ENCODE results near the gene ST3GAL6.

The ST3GAL6 gene

GRCh38 chr3:98796334-98796733 lies 33.2 kb downstream of the ST3GAL6 start:
- no peak overlapping the region for H3K4me3 ChIP-seq (replicated peaks; ENCODE audit: insufficient read depth, low read length)
- TF ChIP-seq POLR2AphosphoS5 (IDR thresholded peaks at IDR 0.05; ENCODE audit: low read depth) = no peak
- TF ChIP-seq GABPA (IDR thresholded peaks at IDR 0.05; ENCODE audit: low read depth) = no peak
- TF ChIP-seq REST (IDR thresholded peaks at IDR 0.05; ENCODE audit: insufficient replicate concordance, low read depth) = no peak
- TF ChIP-seq, protein P1, sequence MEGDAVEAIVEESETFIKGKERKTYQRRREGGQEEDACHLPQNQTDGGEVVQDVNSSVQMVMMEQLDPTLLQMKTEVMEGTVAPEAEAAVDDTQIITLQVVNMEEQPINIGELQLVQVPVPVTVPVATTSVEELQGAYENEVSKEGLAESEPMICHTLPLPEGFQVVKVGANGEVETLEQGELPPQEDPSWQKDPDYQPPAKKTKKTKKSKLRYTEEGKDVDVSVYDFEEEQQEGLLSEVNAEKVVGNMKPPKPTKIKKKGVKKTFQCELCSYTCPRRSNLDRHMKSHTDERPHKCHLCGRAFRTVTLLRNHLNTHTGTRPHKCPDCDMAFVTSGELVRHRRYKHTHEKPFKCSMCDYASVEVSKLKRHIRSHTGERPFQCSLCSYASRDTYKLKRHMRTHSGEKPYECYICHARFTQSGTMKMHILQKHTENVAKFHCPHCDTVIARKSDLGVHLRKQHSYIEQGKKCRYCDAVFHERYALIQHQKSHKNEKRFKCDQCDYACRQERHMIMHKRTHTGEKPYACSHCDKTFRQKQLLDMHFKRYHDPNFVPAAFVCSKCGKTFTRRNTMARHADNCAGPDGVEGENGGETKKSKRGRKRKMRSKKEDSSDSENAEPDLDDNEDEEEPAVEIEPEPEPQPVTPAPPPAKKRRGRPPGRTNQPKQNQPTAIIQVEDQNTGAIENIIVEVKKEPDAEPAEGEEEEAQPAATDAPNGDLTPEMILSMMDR (IDR thresholded peaks at IDR 0.05; ENCODE audit: insufficient read depth, low read length) = no peak
- TF ChIP-seq SPI1 (IDR thresholded peaks at IDR 0.05; ENCODE audit: borderline replicate concordance, low read depth) = no peak
- H3K27me3 ChIP-seq (ENCODE audit: insufficient read depth, poor library complexity, severe bottlenecking) = no peaks in the 10 kb centered on the region
- H3K27ac ChIP-seq (replicated peaks) = no peak overlapping the region
- no peak for DNase-seq (ENCODE audit: low read depth in 1 of 2, low spot score in 1 of 2)

DNA sequence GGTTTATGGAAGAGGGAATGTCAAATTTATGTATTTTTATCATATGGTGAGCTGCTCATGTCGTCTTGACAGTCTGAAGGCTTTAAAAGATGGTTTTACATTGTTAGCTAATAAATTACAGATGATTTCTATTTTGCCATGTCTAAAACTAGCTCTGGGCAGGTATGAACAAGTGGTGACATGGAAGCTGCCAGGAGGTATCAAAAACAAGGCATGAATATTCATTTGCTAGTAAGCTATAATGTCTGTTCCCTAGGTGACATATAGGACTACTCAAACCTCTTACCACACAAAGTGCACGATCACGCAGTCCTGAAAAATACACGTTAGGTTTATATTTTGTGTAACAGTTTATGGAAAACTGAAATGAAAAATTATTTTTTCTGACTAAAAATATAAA lies 34.8 kb downstream of the ST3GAL6 start:
- Histone ChIP-seq H3K4me3 (replicated peaks; ENCODE audit: insufficient read depth, low read length) (no peak overlapping the region), H3K27me3 (ENCODE audit: insufficient read depth, poor library complexity, severe bottlenecking) (no peaks in the 10 kb centered on the region), H3K27ac (replicated peaks) (no peak overlapping the region)
- no peak for DNase-seq (ENCODE audit: low read depth in 1 of 2, low spot score in 1 of 2)
- TF ChIP-seq POLR2AphosphoS5 (IDR thresholded peaks at IDR 0.05; ENCODE audit: low read depth) (no peak), REST (IDR thresholded peaks at IDR 0.05; ENCODE audit: insufficient replicate concordance, low read depth) (no peak), GABPA (IDR thresholded peaks at IDR 0.05; ENCODE audit: low read depth) (no peak), SPI1 (IDR thresholded peaks at IDR 0.05; ENCODE audit: borderline replicate concordance, low read depth) (no peak)
- TF ChIP-seq, protein P1 (IDR thresholded peaks at IDR 0.05; ENCODE audit: insufficient read depth, low read length) = no peak

DNA sequence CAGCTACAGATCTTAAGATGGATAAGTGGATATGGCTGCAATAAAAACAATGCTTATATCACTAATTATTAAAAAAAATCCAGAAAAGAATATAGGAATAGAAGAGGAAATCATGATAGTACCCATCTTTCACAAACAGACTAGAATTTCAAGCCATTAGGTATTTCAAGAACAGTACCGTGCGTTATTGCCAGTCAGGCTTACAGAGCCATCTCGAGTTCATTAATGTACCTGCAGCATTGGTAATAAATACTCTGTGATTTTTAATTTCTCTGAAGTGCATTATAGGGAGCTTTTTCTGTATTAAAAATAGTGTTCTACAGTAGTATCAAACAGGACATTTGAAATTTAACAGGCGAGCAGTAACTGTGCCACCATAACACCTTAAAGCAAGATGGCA lies 35.7 kb downstream of the ST3GAL6 start:
- Histone ChIP-seq H3K27me3 (ENCODE audit: insufficient read depth, poor library complexity, severe bottlenecking) (no peaks in the 10 kb centered on the region), H3K27ac (replicated peaks) (no peak overlapping the region), H3K4me3 (replicated peaks; ENCODE audit: insufficient read depth, low read length) (no peak overlapping the region)
- no peak for TF ChIP-seq REST (IDR thresholded peaks at IDR 0.05; ENCODE audit: insufficient replicate concordance, low read depth)
- TF ChIP-seq SPI1 (IDR thresholded peaks at IDR 0.05; ENCODE audit: borderline replicate concordance, low read depth) = no peak
- TF ChIP-seq, protein P1 (IDR thresholded peaks at IDR 0.05; ENCODE audit: insufficient read depth, low read length) = no peak
- no peak for TF ChIP-seq GABPA (IDR thresholded peaks at IDR 0.05; ENCODE audit: low read depth)
- no peak for TF ChIP-seq POLR2AphosphoS5 (IDR thresholded peaks at IDR 0.05; ENCODE audit: low read depth)
- DNase-seq (ENCODE audit: low read depth in 1 of 2, low spot score in 1 of 2) = no peak

All from HL-60 (cell line).